ENCODE results near the gene CATSPERE. TPM values are rescaled to one million over a fixed set of nuclear protein-coding genes. Genes with fewer than 3 reads are reported as not detected.

The CATSPERE gene
- total and polyA plus RNA-seq, 9 of the 15 experiments (the other 6 are each of a cell fraction or from before 2014, with no cell fraction given), result 0.06 to 0.16 (median 0.09) TPM; not detected in 3

DNA sequence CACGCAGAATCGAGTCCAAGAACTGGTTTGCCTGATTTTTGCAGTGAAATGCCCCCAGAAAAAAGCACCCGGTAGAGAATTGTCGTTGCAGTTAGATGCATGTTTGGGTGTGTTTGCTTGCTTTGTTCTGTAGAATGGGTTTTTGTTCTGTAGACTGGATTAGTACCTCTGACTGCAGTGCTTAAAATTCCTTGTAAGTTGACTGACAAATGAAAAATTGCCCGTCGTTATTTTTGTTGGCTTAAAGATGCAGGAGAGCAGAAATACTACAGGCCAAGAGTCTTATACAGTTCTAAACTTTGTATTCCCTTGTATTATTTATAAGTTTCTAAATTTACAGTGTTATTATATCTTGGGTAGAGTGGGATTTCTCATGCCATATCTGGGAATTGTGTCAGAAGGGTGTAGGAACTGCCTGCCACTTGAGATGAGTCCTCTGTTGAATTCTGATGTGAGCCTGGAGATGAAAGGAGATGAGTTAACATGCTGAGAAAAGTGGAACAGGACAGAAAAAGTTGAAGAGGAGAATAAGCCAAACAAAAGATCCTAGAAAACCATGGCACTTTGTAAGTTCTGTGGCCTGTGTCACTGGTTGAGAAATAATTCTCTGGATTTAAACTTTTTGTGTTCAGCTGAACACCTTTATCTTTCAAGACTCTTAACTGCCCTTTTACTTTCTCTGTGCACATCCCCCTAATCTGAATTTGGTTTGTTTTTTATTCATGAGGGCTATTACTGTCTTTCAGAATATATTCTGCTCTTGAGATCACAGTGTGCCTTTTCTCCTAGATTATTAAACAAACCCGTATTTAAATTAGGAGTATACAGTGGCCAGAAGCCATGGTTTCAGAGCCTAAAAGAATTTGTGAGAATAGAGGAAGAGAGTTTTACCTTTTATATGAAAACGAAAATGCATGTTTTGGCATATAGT is 193.3 kb downstream of the CATSPERE start (continued):
- TF ChIP-seq, protein P1, sequence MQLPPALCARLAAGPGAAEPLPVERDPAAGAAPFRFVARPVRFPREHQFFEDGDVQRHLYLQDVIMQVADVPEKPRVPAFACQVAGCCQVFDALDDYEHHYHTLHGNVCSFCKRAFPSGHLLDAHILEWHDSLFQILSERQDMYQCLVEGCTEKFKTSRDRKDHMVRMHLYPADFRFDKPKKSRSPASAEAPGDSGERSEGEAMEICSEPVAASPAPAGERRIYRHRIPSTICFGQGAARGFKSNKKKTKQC (CRISPR knock-in tag; IDR thresholded peaks at IDR 0.05), result no peak
- TF ChIP-seq, protein P2, sequence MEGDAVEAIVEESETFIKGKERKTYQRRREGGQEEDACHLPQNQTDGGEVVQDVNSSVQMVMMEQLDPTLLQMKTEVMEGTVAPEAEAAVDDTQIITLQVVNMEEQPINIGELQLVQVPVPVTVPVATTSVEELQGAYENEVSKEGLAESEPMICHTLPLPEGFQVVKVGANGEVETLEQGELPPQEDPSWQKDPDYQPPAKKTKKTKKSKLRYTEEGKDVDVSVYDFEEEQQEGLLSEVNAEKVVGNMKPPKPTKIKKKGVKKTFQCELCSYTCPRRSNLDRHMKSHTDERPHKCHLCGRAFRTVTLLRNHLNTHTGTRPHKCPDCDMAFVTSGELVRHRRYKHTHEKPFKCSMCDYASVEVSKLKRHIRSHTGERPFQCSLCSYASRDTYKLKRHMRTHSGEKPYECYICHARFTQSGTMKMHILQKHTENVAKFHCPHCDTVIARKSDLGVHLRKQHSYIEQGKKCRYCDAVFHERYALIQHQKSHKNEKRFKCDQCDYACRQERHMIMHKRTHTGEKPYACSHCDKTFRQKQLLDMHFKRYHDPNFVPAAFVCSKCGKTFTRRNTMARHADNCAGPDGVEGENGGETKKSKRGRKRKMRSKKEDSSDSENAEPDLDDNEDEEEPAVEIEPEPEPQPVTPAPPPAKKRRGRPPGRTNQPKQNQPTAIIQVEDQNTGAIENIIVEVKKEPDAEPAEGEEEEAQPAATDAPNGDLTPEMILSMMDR (IDR thresholded peaks at IDR 0.05 in 2 of 3, conservative IDR thresholded peaks at IDR 0.05 in 1 of 3; ENCODE audit: insufficient read depth in 2 of 3, low read depth in 1 of 3, low read length in 3 of 3), result no peak
- TF ChIP-seq ZKSCAN3 (CRISPR knock-in tag; IDR thresholded peaks at IDR 0.05) (no peak), ARID2 (IDR thresholded peaks at IDR 0.05) (peak; percentile 21; the same call in 1 of the 2 replicates), NR4A1 (CRISPR knock-in tag; IDR thresholded peaks at IDR 0.05) (no peak), NR4A1 (tag; IDR thresholded peaks at IDR 0.05) (no peak), ZNF668 (CRISPR knock-in tag; IDR thresholded peaks at IDR 0.05) (0 out of 2 replicates have a peak, but pooled peaks have one; percentile 8), ZC3H8 (IDR thresholded peaks at IDR 0.05) (no peak), ZNF384 (IDR thresholded peaks at IDR 0.05; ENCODE audit: low read depth, low read length) (no peak), GATA2 (CRISPR knock-in tag; IDR thresholded peaks at IDR 0.05) (no peak), PHB (CRISPR knock-in tag; IDR thresholded peaks at IDR 0.05) (no peak), MTA1 (IDR thresholded peaks at IDR 0.05; ENCODE audit: borderline replicate concordance) (no peak), KAT7 (CRISPR knock-in tag; IDR thresholded peaks at IDR 0.05; ENCODE audit: borderline replicate concordance) (no peak), CBFA2T3 (IDR thresholded peaks at IDR 0.05) (no peak), MEIS2 (IDR thresholded peaks at IDR 0.05; ENCODE audit: partially characterized antibody) (no peak), DDX20 (tag; IDR thresholded peaks at IDR 0.05; ENCODE audit: low read depth) (no peak), CHCHD3 (CRISPR knock-in tag; IDR thresholded peaks at IDR 0.05) (no peak), NFRKB (IDR thresholded peaks at IDR 0.05; ENCODE audit: low read depth) (no peak)
- TF ChIP-seq, protein P3, sequence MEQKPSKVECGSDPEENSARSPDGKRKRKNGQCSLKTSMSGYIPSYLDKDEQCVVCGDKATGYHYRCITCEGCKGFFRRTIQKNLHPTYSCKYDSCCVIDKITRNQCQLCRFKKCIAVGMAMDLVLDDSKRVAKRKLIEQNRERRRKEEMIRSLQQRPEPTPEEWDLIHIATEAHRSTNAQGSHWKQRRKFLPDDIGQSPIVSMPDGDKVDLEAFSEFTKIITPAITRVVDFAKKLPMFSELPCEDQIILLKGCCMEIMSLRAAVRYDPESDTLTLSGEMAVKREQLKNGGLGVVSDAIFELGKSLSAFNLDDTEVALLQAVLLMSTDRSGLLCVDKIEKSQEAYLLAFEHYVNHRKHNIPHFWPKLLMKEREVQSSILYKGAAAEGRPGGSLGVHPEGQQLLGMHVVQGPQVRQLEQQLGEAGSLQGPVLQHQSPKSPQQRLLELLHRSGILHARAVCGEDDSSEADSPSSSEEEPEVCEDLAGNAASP (IDR thresholded peaks at IDR 0.05), result no peak; the same call in 1 of the 2 replicates
- TF ChIP-seq, protein P4, sequence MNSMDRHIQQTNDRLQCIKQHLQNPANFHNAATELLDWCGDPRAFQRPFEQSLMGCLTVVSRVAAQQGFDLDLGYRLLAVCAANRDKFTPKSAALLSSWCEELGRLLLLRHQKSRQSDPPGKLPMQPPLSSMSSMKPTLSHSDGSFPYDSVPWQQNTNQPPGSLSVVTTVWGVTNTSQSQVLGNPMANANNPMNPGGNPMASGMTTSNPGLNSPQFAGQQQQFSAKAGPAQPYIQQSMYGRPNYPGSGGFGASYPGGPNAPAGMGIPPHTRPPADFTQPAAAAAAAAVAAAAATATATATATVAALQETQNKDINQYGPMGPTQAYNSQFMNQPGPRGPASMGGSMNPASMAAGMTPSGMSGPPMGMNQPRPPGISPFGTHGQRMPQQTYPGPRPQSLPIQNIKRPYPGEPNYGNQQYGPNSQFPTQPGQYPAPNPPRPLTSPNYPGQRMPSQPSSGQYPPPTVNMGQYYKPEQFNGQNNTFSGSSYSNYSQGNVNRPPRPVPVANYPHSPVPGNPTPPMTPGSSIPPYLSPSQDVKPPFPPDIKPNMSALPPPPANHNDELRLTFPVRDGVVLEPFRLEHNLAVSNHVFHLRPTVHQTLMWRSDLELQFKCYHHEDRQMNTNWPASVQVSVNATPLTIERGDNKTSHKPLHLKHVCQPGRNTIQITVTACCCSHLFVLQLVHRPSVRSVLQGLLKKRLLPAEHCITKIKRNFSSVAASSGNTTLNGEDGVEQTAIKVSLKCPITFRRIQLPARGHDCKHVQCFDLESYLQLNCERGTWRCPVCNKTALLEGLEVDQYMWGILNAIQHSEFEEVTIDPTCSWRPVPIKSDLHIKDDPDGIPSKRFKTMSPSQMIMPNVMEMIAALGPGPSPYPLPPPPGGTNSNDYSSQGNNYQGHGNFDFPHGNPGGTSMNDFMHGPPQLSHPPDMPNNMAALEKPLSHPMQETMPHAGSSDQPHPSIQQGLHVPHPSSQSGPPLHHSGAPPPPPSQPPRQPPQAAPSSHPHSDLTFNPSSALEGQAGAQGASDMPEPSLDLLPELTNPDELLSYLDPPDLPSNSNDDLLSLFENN (IDR thresholded peaks at IDR 0.05; ENCODE audit: low read depth in 2 of 2, low read length in 2 of 2), result no peak
- TF ChIP-seq, protein P5, sequence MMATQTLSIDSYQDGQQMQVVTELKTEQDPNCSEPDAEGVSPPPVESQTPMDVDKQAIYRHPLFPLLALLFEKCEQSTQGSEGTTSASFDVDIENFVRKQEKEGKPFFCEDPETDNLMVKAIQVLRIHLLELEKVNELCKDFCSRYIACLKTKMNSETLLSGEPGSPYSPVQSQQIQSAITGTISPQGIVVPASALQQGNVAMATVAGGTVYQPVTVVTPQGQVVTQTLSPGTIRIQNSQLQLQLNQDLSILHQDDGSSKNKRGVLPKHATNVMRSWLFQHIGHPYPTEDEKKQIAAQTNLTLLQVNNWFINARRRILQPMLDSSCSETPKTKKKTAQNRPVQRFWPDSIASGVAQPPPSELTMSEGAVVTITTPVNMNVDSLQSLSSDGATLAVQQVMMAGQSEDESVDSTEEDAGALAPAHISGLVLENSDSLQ (IDR thresholded peaks at IDR 0.05), result no peak
